T-helper 1 cell (primary cell): ENCODE data around the gene KRTAP10-10.
"Not testable (repeated sequence)": the region's sequence is repeated elsewhere in the genome, so short reads cannot be mapped to it uniquely, and the experiment has no call there.

ENCODE experiments used
- DNase-seq, 5 donors: peaks; one replicate each; pipeline ENCODE4 v3.0.0-alpha.2; 2012 to 2020

The KRTAP10-10 gene

DNA sequence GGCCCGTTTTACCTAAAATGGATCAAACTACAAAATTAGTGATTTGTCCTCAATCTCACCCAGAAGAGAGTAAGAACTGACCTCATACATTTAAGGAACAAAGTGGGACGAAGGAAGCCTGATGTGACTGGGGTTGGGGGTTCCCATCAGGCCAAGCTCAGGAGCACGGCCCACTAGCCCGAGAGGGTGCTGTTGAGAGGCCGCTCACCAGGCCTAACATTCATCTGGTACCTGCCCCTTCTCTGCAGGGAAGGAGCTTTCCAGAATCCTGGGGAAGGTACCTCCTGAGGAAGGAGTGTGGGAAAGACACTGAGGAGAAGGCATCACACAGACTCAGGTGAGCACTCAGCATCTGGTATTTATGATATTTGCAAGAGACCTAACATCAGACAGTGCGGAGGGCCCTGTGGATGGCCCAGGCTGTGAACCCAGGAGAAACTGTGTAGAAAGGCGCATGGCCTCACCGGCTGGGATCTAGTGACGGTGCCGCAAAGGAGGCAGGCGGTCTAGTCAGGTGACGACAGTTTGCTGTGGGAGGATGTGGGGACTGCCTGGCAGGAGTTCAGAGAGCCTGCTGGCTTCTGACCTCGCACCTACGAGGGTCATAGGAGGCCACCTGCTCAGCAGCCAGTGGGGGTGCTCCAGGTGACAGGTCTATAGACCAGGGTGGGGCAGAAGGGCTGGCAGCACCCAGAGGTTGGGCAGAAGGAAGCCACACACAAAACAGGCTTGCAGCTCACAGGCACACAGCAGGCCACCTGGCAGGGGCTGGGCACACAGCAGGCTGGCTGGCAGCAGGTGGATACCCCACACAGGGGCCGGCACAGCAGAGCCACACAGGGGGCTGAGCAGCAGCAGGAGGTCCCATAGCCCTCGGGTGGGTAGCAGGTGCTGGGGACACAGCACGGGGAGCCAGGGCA, 16.8 kb downstream of the KRTAP10-10 start:
- DNase-seq = peak; percentile 44 to 70 (median 61)

DNA sequence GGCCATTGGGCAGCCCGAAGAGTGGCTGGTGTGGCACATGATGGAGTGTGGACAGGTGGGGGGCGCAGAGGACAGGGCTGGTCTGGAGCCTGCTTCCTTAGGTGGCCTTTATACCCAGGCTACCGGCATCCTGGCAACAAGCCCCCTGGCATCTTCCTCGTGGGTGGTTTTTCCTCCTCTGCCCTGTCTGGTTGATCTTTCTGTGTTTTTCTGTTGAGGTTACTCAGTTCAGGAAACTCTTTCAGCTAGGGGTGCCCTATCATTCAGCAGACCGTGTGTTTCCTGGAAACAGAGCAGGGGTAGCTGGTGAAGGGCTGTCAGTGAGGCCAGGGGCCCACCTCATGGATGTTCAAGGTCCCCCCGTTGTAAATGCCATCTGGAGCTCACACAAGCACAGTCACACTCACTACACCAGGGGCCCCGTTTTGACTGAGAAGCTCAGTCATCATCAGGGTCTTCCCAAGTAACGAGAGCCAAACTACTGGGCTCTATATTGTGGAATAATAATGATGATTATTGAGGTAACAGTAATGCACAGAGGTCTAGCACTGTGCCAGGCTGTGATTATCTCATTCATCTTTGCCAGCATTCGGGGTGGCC, 17.5 kb downstream of the KRTAP10-10 start, which contains the start of gene KRTAP12-4:
KRTAP12-4 (minus strand) TSS at position 84 of the 600 bp plus-strand sequence; CDS start at position 39, 45 bp downstream.
- DNase-seq = peak in 1 of 5 donors; percentile 55

DNA sequence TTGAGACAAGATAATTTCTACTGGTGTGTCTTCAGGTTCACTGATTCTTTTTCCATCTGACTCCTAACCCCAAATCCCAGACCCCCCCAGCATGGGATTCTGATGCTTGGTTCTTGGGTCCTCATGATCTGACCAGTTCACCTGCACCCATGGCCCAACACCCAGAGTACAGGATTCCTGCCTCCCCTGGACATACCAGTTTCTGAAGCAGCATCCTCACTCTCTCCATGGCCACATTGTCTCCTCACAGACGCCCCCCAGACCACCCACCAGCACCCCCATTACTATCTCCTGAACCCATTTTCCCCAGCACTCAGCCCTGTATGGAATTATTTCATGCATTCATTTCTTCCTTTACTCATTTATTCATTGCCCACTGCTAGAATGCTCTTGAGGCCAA, 19.7 kb downstream of the KRTAP10-10 start:
- no peak for DNase-seq

- peak; percentile 43 to 93 (median 48) for DNase-seq
Observed at GRCh38 chr21:44657635-44658540, 20.7 kb downstream of the KRTAP10-10 start, which contains the start of gene KRTAP12-3. Gene KRTAP12-3, plus strand, starts transcription at chr21:44657932. Its CDS starts 48 bp downstream, at chr21:44657980.

GRCh38 chr21:44658541-44658910, 21.4 kb downstream of the KRTAP10-10 start:
- no peak for DNase-seq

DNA sequence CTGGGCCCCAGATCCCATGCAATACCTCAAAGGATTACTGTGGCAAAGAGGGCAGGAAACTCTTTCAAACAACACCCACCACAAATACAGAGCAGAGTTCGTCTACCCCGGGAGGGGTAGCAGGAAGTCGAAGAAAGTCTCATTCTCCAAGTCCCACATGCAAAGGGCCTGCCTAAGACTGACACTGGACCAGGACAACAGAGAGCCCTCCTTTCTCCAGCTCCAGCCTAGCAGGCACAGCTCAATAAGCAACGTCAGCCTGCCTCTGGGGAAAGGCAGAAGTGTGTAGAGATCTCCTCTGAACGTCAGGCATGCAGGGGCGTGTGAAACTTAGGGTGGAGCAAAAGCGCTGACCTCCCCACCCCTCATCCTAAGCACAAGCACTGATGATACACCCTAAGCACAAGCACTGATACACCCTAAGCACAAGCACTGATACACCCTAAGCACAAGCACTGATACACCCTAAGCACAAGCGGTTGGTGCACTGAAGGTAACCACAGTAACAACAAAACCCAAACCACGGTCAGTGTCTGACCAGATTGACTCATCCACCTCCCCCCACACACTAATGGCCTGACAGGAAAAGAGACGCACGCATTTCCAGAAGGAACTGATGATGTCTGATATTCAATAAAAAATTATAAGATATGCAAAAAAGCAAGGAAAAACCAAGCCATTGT, 21.9 kb downstream of the KRTAP10-10 start:
- DNase-seq = peak in 1 of 5 donors; percentile 70

DNA sequence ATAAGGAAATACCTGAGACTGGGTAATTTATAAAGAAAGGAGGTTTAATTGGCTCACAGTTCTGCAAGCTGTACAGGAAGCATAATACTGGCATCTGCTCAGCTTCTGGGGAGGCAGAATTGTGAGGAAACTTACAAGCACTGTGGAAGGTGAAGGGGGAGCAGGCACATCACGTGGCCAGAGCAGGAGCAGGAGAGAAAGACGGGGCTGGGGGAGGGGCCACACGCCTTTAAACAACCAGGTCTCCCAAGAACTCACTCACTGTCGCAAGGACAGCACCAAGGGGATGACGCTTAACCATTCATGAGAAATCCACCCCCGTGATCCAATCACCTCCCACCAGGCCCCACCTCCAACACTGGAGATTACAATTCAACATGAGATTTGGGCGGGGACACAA, 24.4 kb downstream of the KRTAP10-10 start:
- not testable (repeated sequence) for DNase-seq

DNA sequence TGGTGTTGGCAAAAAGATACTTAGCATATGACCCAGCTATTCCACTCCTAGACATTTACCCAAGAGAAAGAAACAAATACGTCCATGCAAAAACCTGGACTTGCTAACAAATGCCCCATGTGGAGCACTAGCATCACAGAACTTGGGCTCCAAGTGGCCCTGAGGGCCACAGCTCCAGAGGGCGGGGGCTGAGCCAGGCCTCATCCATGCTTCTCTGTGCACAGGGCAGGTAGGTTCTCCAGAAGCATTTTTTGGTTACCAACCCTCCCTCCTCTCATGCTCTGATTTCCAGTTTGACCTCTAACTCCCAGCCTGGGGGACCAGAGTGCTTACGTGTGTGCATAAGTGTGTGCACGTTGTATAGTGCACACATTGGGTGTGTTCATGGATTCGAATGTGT, 27.5 kb downstream of the KRTAP10-10 start:
- no peak for DNase-seq

DNA sequence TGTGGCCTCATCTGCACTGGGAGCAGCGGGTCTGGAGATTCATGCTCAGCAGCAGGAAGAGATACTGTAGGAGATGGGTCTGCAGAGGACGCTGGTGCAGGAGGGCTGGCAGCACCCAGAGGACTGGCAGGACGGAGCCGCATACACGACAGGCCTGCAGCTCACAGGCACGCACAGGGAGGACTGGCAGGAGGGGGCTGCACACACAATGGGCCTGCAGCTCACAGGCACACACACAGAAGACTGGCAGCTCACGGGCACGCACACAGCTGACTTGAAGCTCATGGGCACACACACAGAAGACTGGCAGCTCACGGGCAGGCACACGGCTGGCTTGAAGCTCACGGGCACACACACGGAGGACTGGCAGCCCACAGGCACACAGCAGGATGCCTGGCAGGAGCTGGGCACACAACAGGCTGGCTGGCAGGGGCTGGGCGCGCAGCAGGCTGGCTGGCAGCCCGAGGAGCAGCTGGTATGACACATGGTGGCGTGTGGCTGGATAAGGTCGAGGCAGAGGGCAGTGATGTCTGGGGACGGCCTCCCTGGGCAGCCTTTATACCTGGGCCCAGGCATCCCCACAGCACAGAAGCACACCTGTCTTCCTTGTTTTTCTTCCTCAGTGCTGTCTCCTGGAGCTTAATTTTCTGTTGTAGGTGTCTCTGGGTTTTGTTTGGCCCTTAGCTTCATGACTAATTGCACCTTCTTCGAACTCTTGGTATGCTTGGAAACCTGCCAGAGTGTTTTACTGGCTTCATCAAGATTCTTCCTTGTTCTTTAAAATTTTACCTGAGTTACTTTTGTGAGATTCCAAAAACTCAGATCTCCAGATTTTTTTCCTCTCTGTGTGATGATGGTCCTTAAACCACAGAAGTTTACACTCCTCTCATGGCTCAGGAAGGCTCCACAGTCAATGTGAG, 29.5 kb downstream of the KRTAP10-10 start, which contains the start of gene KRTAP12-2:
KRTAP12-2 (minus strand) TSS at position 527 of the 920 bp plus-strand sequence; CDS start at position 486, 41 bp downstream.
- no peak for DNase-seq

GRCh38 chr21:44667612-44668011, 30.5 kb downstream of the KRTAP10-10 start:
- DNase-seq = no peak

DNA sequence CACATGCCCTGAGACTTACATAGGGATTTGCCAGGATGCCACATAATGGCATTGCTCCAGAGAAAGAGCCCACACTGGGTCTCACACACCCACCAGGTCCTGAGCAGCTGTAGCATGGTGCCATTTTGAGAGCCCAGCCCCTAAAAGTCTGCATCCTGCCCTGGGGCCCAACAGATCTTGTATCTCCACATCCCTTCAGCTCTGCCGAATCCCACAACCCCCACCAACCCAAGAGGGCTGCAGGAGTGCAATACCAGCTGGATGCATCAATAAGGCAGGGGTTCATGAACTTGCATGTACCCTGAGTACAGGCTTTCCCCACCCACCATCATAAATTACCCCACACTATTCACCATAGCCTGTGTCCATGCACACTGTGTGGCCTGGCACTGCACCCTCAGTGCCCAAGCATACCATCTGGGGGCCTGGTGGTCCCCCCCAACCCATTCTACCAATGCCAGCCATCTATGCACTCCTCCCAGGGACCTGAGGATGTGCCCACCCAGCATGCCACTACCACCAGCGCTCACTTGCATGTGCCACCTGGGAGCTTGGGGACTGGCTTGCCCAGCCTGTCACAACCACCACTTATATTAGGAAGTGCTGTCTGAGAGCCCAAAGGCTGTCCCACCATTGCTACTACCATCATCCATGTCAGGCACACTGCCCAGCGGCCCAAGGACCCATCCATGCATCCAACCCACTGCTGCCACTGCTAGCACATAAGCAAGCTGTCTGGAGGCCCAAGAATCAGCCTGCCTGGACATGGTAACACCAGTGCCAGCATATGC, 33.7 kb downstream of the KRTAP10-10 start:
- no peak for DNase-seq

DNA sequence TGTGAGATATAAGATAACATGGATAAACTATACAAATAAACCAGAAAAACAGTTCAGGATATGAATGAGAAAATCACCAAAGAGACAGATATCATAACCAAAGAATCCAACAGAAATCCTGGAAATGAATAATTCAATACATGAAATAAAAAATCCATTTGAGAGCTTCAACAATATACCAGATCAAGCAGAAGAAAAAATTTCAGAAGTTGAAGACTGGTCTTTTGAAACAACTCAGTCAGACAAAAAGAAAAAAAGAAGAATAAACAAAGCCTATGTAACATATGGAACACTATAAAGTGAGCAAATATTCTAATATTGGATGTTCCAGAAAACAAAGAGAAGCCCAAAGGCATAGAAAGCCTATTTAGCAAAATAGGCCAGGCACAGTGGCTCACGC, 34.8 kb downstream of the KRTAP10-10 start:
- DNase-seq = no peak

DNA sequence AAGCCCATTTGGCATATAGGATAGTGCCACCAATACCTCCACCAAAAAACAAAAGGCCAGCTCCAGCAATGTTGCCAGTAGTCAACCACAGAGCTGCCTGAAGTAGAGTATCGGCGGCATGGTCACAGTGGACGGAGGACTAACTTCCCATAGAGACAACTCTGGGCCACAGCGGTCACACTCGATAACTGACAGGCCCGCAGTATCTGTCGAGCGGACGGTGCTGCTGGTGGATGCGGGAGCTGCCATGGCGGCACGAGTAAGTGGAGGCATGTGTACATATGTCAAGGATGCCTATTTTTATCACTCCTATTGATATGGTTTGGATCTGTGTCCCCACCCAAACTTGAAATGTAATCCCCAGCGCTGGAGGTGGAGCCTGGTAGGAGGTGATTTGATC, 40.7 kb downstream of the KRTAP10-10 start:
- DNase-seq = no peak

DNA sequence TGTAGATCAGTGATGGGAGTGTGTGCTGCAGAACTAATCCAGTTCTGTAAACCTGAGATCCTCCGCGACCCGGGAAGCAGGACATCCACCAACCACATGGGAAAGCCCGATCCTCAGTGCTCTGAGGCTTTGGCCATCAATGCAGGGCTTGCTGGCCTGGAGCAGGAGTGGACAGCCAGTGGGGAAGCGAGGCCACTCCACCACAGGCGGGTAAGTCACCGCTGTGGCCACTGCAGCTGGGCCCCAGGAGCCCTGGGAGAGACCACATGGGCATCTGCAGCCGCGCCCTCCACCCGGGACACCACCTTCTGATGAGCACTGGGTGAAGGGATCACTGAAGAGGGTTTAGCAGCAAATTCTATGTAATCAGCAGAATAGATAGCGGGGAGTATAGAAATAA, 44.0 kb downstream of the KRTAP10-10 start:
- no peak for DNase-seq

- no peak for DNase-seq
Observed at GRCh38 chr21:44681861-44682579, 44.9 kb downstream of the KRTAP10-10 start, which contains the start of gene KRTAP12-1. Gene KRTAP12-1, minus strand, starts transcription at chr21:44682163. Its CDS starts 40 bp downstream, at chr21:44682123.

DNA sequence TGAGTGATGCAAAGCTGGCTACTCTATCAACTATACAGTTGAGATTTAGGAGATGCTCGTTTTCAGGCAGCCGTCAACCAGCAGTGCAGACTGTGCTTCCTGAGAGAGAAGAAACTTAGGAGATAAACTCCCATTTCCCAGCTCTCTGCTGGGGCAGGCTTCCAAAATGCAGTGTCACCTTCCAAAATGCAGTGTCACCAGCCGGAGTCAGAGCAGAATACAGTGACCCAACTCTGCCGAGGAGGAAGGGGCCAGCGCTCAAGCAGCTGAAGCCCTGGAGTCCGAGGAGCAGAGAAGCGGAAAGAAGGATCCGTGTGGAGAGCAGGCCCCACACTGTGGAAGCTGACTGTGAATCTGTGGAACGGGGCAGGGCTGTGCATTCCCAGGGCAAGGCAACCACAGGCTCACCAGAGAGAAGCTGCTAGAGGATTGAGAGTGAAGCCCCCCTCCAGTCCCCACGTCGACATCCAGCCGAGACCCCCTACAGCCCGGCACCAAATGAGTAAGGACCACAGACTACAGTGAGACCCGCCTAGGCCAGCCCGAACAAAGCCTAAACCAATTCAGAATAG, 45.5 kb downstream of the KRTAP10-10 start:
- DNase-seq = no peak

- no peak for DNase-seq
Observed at GRCh38 chr21:44684077-44684476, 46.9 kb downstream of the KRTAP10-10 start.

DNA sequence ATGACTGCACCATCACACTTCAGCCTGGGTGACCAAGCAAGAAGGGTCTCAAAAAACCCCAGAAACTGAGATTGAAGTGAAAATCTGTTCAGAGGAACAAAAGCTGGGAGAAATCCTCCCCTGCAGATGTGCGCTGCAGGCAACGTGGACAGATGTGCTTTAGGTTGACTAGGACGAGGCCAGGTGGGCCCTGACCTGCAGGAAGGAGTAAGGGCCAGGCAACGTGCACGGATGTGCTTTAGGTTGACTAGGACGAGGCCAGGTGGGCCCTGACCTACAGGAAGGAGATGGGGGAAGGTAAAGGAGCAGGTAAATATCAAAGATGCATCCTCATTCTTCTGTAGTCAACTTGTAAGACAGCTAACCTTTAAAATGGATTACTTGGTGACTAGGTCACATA, 47.3 kb downstream of the KRTAP10-10 start:
- DNase-seq = no peak

DNA sequence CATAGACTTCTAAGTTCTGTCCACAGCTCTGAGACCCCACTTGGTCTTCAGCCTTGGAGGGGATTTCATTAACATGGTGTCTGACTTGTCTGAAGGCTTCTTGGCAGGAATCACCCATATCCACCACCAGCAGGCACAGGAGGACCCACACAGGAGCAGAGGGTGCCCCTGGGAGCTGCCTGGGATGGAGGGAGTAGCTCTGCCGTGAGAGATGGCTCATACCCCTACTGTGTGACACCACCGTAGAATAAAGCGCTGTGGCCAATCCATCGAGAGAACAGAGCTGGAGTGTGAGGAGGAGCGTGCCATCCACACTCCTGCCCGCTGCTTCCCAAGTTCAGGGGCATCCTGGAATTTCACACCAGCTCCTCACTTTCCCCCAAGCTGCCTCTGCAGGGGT, 47.9 kb downstream of the KRTAP10-10 start:
- DNase-seq = not testable (repeated sequence)
